ENCODE data around the gene HS3ST5.

DNA sequence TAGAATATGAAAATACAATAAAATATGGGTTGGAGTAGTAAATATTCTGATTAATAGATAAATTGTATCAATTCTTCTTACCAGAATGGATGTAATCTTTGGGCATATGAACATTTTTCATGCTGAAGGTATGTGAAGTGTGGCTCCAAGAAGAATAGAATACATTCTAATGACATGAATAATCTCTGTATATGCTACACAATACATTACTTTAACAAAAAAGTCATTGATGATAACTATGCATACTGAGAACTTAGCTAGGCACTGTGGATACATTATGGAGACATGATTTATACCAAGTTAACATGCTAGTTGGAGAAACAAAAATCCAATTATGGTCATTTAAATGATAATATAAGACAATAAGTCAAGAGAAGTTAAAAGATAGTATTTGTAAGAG, 309.2 kb downstream of the HS3ST5 start:
- TF ChIP-seq CTCF (IDR thresholded peaks at IDR 0.05; ENCODE audit: insufficient read depth, low read length, poor library complexity, severe bottlenecking) (no peak), EZH2phosphoT487 (conservative IDR thresholded peaks at IDR 0.05; ENCODE audit: low read length) (no peak)

Data from SU-DHL-6 (cell line).